GM19025 (cell line): ENCODE results near the gene PPP2R5B.
A peak's percentile ranks its signal among the peaks of the same experiment; 100 is the strongest.

Source experiments
- ATAC-seq: cut with Tn5 transposase; IDR thresholded peaks from one replicate; pipeline ENCODE4 v1.9.1; 2021; ENCODE audit warnings: mild to moderate bottlenecking, low read depth, moderate library complexity; ENCODE audit not compliant: unreplicated experiment

PPP2R5B gene

GRCh38 chr11:64923944-64924909, at the start of gene PPP2R5B:
TSS of gene PPP2R5B (plus strand) at chr11:64924689. CDS start at chr11:64925735, 1,046 bp downstream.
- peak; percentile 85 for ATAC-seq

GRCh38 chr11:64875369-64876228, 48.9 kb upstream of the PPP2R5B start:
- no peak for ATAC-seq

- no peak for ATAC-seq
Measured at GRCh38 chr11:64876229-64876750, 48.2 kb upstream of the PPP2R5B start.

- ATAC-seq = no peak
Measured at GRCh38 chr11:64876835-64877341, 47.6 kb upstream of the PPP2R5B start.

GRCh38 chr11:64877390-64878222, 46.9 kb upstream of the PPP2R5B start:
- no peak for ATAC-seq

- no peak for ATAC-seq
Measured at GRCh38 chr11:64878223-64878493, 46.3 kb upstream of the PPP2R5B start.

- ATAC-seq = peak; percentile 68
Measured at GRCh38 chr11:64878494-64879243, 45.8 kb upstream of the PPP2R5B start, which contains the start of gene EHD1. TSS of gene EHD1 (minus strand) at chr11:64878621. CDS start at chr11:64878464, 157 bp downstream.

GRCh38 chr11:64879244-64879900, 45.1 kb upstream of the PPP2R5B start:
- ATAC-seq = no peak

GRCh38 chr11:64880240-64881001, 44.1 kb upstream of the PPP2R5B start:
- no peak for ATAC-seq

GRCh38 chr11:64881476-64881875, 43.0 kb upstream of the PPP2R5B start:
- no peak for ATAC-seq

- no peak for ATAC-seq
Measured at GRCh38 chr11:64882243-64882642, 42.2 kb upstream of the PPP2R5B start.

GRCh38 chr11:64883575-64883974, 40.9 kb upstream of the PPP2R5B start:
- no peak for ATAC-seq

- no peak for ATAC-seq
Measured at GRCh38 chr11:64884019-64884418, 40.5 kb upstream of the PPP2R5B start.

- ATAC-seq = no peak
Measured at GRCh38 chr11:64885367-64886286, 38.9 kb upstream of the PPP2R5B start.

GRCh38 chr11:64887234-64887756, 37.2 kb upstream of the PPP2R5B start:
- no peak for ATAC-seq

- ATAC-seq = peak; percentile 67
Measured at GRCh38 chr11:64887757-64888405, 36.6 kb upstream of the PPP2R5B start.
